BLaER1 treated with 17β-estradiol and CSF1 and Interleukin-3, amounts not matched to agents 10 nM and 100 nM (cell line): ENCODE measurements around the gene TLN1.

Source experiments
- H3K27ac ChIP-seq, 11 experiments: shearing (Covaris generic); formaldehyde crosslinking; 2 replicates each; pipeline ENCODE4 v1.8.1; 2022
- H3K27me3 ChIP-seq, 11 experiments: shearing (Covaris generic); formaldehyde crosslinking; 2 replicates each; pipeline ENCODE4 v1.8.1; 2022
- H3K36me3 ChIP-seq, 11 experiments: shearing (Covaris generic); formaldehyde crosslinking; 2 replicates each; pipeline ENCODE4 v1.8.1; 2022
- H3K4me1 ChIP-seq, 10 experiments: shearing (Covaris generic); formaldehyde crosslinking; 2 replicates each; pipeline ENCODE4 v1.8.1; 2022
- H3K4me2 ChIP-seq, 11 experiments: shearing (Covaris generic); formaldehyde crosslinking; 2 replicates each; pipeline ENCODE4 v1.8.1; 2022
- H3K4me3 ChIP-seq, 10 experiments: shearing (Covaris generic); formaldehyde crosslinking; 2 replicates each; pipeline ENCODE4 v1.8.1; 2022
- H3K9ac ChIP-seq, 11 experiments: shearing (Covaris generic); formaldehyde crosslinking; 2 replicates each; pipeline ENCODE4 v1.8.1; 2022
- H3K9me3 ChIP-seq, 11 experiments: shearing (Covaris generic); formaldehyde crosslinking; replicated peaks in 1 of 11; 2 replicates each; pipeline ENCODE4 v1.8.1; 2022
- H4K20me1 ChIP-seq, 11 experiments: shearing (Covaris generic); formaldehyde crosslinking; 2 replicates each; pipeline ENCODE4 v1.8.1; 2022
- Cebpa-rat ChIP-seq, 11 experiments: shearing (Covaris generic); IDR thresholded peaks; 2 replicates each; pipeline ENCODE4 v1.8.1; 2022

TLN1 gene

GRCh38 chr9:35719546-35719945 is 12.4 kb downstream of the TLN1 start:
- Histone ChIP-seq H4K20me1 (peaks cover 31 to 100% (median 72%) of the 10 kb centered on the region in 11 experiments), H3K4me3 (no peak overlapping the region), H3K4me2 (peak overlapping the region; percentile 65 to 92 (median 77)), H3K9me3 (no peaks in the 10 kb centered on the region), H3K27me3 (no peaks in the 10 kb centered on the region), H3K4me1 (peaks cover 32 to 56% (median 40%) of the 10 kb centered on the region in 10 experiments), H3K27ac (peak overlapping the region in 10 of 11 experiments; percentile 24 to 59 (median 50); a peak in 19 of 22 replicates), H3K36me3 (peaks cover 96 to 100% (median 98%) of the 10 kb centered on the region in 11 experiments), H3K9ac (peak overlapping the region in 9 of 11 experiments; percentile 9 to 50 (median 34); a peak in 10 of 22 replicates)
- TF ChIP-seq Cebpa-rat (IDR thresholded peaks at IDR 0.05) = no peak

- peaks cover 96 to 100% (median 98%) of the 10 kb centered on the region in 11 experiments for H3K36me3 ChIP-seq
- peaks cover 32 to 56% (median 40%) of the 10 kb centered on the region in 10 experiments for H3K4me1 ChIP-seq
- H3K9ac ChIP-seq = peak overlapping the region; percentile 20 to 53 (median 43); a peak in 15 of 22 replicates
- peak overlapping the region; percentile 22 to 67 (median 50); a peak in 18 of 22 replicates for H3K27ac ChIP-seq
- no peaks in the 10 kb centered on the region for H3K9me3 ChIP-seq
- TF ChIP-seq Cebpa-rat (IDR thresholded peaks at IDR 0.05) = no peak
- H3K4me3 ChIP-seq = peak overlapping the region in 3 of 10 experiments; percentile 5 to 43 (median 7); a peak in 2 of 20 replicates
- H4K20me1 ChIP-seq = peaks cover 31 to 100% (median 70%) of the 10 kb centered on the region in 11 experiments
- H3K4me2 ChIP-seq = peak overlapping the region; percentile 65 to 92 (median 77)
- H3K27me3 ChIP-seq = no peaks in the 10 kb centered on the region
These were observed 13.1 kb downstream of the TLN1 start for GRCh38 chr9:35718721-35719511.

GRCh38 chr9:35717132-35717870 is 14.7 kb downstream of the TLN1 start:
- Histone ChIP-seq H3K27ac (no peak overlapping the region), H3K36me3 (peaks cover 96 to 100% (median 98%) of the 10 kb centered on the region in 11 experiments), H3K4me3 (no peak overlapping the region), H3K9ac (no peak overlapping the region), H3K4me1 (peaks cover 32 to 56% (median 40%) of the 10 kb centered on the region in 10 experiments), H3K27me3 (no peaks in the 10 kb centered on the region), H4K20me1 (peaks cover 31 to 98% (median 65%) of the 10 kb centered on the region in 11 experiments; a peak in 21 of 22 replicates), H3K4me2 (peak overlapping the region in 2 of 11 experiments; percentile 17 to 48; a peak in 1 of 22 replicates), H3K9me3 (no peaks in the 10 kb centered on the region)
- TF ChIP-seq Cebpa-rat (IDR thresholded peaks at IDR 0.05) = no peak

GRCh38 chr9:35716230-35716629 is 15.8 kb downstream of the TLN1 start:
- H3K9ac ChIP-seq = peak overlapping the region in 2 of 11 experiments; percentile 1 to 19; a peak in 1 of 22 replicates
- H3K4me3 ChIP-seq = no peak overlapping the region
- no peak overlapping the region for H3K27ac ChIP-seq
- H3K36me3 ChIP-seq = peaks cover 96 to 100% (median 98%) of the 10 kb centered on the region in 11 experiments
- no peaks in the 10 kb centered on the region for H3K27me3 ChIP-seq
- peaks cover 31 to 46% (median 37%) of the 10 kb centered on the region in 10 experiments for H3K4me1 ChIP-seq
- H3K4me2 ChIP-seq = peak overlapping the region in 6 of 11 experiments; percentile 6 to 48 (median 16); a peak in 9 of 22 replicates
- peaks cover 31 to 98% (median 72%) of the 10 kb centered on the region in 11 experiments; a peak in 21 of 22 replicates for H4K20me1 ChIP-seq
- no peaks in the 10 kb centered on the region for H3K9me3 ChIP-seq
- TF ChIP-seq Cebpa-rat (IDR thresholded peaks at IDR 0.05) = no peak

- peaks cover 16 to 33% (median 30%) of the 10 kb centered on the region in 10 experiments for H3K4me1 ChIP-seq
- 0 out of 22 replicates have a peak overlapping the region, but pooled peaks of 1 of the 11 experiments have one; percentile 28 for H3K9ac ChIP-seq
- H4K20me1 ChIP-seq = peaks cover 22 to 98% (median 67%) of the 10 kb centered on the region in 11 experiments; a peak in 21 of 22 replicates
- no peak overlapping the region for H3K27ac ChIP-seq
- no peak for TF ChIP-seq Cebpa-rat (IDR thresholded peaks at IDR 0.05)
- H3K9me3 ChIP-seq = no peaks in the 10 kb centered on the region
- H3K4me3 ChIP-seq = no peak overlapping the region
- H3K27me3 ChIP-seq = no peaks in the 10 kb centered on the region
- no peak overlapping the region for H3K4me2 ChIP-seq
- peaks cover 96 to 100% (median 98%) of the 10 kb centered on the region in 11 experiments for H3K36me3 ChIP-seq
These were observed 17.3 kb downstream of the TLN1 start for GRCh38 chr9:35714579-35715252.

GRCh38 chr9:35714123-35714522 is 17.9 kb downstream of the TLN1 start:
- Histone ChIP-seq H3K36me3 (peaks cover 95 to 100% (median 98%) of the 10 kb centered on the region in 11 experiments), H3K27me3 (no peaks in the 10 kb centered on the region)
- no peak for TF ChIP-seq Cebpa-rat (IDR thresholded peaks at IDR 0.05)

GRCh38 chr9:35713578-35713977 is 18.4 kb downstream of the TLN1 start:
- Histone ChIP-seq H3K27ac (no peak overlapping the region), H3K4me2 (no peak overlapping the region), H3K9ac (no peak overlapping the region), H3K4me3 (no peak overlapping the region), H3K27me3 (no peaks in the 10 kb centered on the region), H4K20me1 (peaks cover 12 to 95% (median 56%) of the 10 kb centered on the region in 11 experiments; a peak in 21 of 22 replicates), H3K9me3 (no peaks in the 10 kb centered on the region), H3K36me3 (peaks cover 97 to 100% (median 98%) of the 10 kb centered on the region in 11 experiments), H3K4me1 (peaks cover 5 to 22% (median 19%) of the 10 kb centered on the region in 10 experiments)
- no peak for TF ChIP-seq Cebpa-rat (IDR thresholded peaks at IDR 0.05)

More at GRCh38 chr9:35714123-35714522, 17.9 kb downstream of the TLN1 start:
- peaks cover 10 to 27% (median 24%) of the 10 kb centered on the region in 10 experiments for H3K4me1 ChIP-seq
- no peak overlapping the region for H3K27ac ChIP-seq
- no peak overlapping the region for H3K9ac ChIP-seq
- H3K9me3 ChIP-seq = no peaks in the 10 kb centered on the region
- H3K4me2 ChIP-seq = no peak overlapping the region
- no peak overlapping the region for H3K4me3 ChIP-seq
- H4K20me1 ChIP-seq = peaks cover 17 to 95% (median 61%) of the 10 kb centered on the region in 11 experiments; a peak in 21 of 22 replicates

- Histone ChIP-seq H3K27me3 (no peaks in the 10 kb centered on the region), H3K4me3 (no peak overlapping the region), H4K20me1 (peaks cover 5 to 95% (median 49%) of the 10 kb centered on the region in 11 experiments; a peak in 21 of 22 replicates), H3K27ac (no peak overlapping the region), H3K9me3 (no peaks in the 10 kb centered on the region), H3K9ac (no peak overlapping the region), H3K4me2 (no peak overlapping the region), H3K36me3 (peaks cover 97 to 100% (median 98%) of the 10 kb centered on the region in 11 experiments), H3K4me1 (peaks cover 0 to 15% (median 12%) of the 10 kb centered on the region in 10 experiments; a peak in 16 of 20 replicates)
- no peak for TF ChIP-seq Cebpa-rat (IDR thresholded peaks at IDR 0.05)
These were observed 19.1 kb downstream of the TLN1 start for GRCh38 chr9:35712762-35713400.
